LoVo (cell line): Measurements from ENCODE around the gene PITPNM2.
"Not testable (repeated sequence)": the region's sequence is repeated elsewhere in the genome, so short reads cannot be mapped to it uniquely, and the experiment has no call there.

Source experiments
- DNase-seq: peaks from one replicate; pipeline ENCODE4 v3.0.0-alpha.2; 2016; ENCODE audit warnings: low spot score

The PITPNM2 gene

GRCh38 chr12:123120452-123121166 is 30.3 kb downstream of the PITPNM2 start:
- DNase-seq, result no peak

- no peak for DNase-seq
Observed at GRCh38 chr12:123119808-123120207, 31.1 kb downstream of the PITPNM2 start.

- no peak for DNase-seq
Observed at GRCh38 chr12:123118497-123118896, 32.4 kb downstream of the PITPNM2 start.

GRCh38 chr12:123115409-123116121 is 35.3 kb downstream of the PITPNM2 start:
- DNase-seq, result no peak

GRCh38 chr12:123114304-123115083 is 36.4 kb downstream of the PITPNM2 start:
- no peak for DNase-seq

- no peak for DNase-seq
Observed at GRCh38 chr12:123113026-123113425, 37.9 kb downstream of the PITPNM2 start.

GRCh38 chr12:123111498-123112165 is 39.3 kb downstream of the PITPNM2 start:
- no peak for DNase-seq

- no peak for DNase-seq
Observed at GRCh38 chr12:123109319-123109772, 41.5 kb downstream of the PITPNM2 start.

GRCh38 chr12:123108682-123109066 is 42.2 kb downstream of the PITPNM2 start:
- no peak for DNase-seq

- no peak for DNase-seq
Observed at GRCh38 chr12:123107926-123108681, 42.8 kb downstream of the PITPNM2 start.

GRCh38 chr12:123106640-123107359 is 44.1 kb downstream of the PITPNM2 start:
- no peak for DNase-seq

GRCh38 chr12:123105211-123105826 is 45.6 kb downstream of the PITPNM2 start:
- no peak for DNase-seq

GRCh38 chr12:123104809-123105208 is 46.1 kb downstream of the PITPNM2 start:
- no peak for DNase-seq

GRCh38 chr12:123104094-123104493 is 46.8 kb downstream of the PITPNM2 start:
- DNase-seq, result not testable (repeated sequence)

GRCh38 chr12:123102781-123103503 is 47.9 kb downstream of the PITPNM2 start:
- no peak for DNase-seq

- DNase-seq, result no peak
Observed at GRCh38 chr12:123102366-123102765, 48.5 kb downstream of the PITPNM2 start.

- DNase-seq, result no peak
Observed at GRCh38 chr12:123101526-123101925, 49.4 kb downstream of the PITPNM2 start.
